HG03159 (cell line): ENCODE data around the gene RFX5.
"Not testable (repeated sequence)": the region's sequence is repeated elsewhere in the genome, so short reads cannot be mapped to it uniquely, and the experiment has no call there.

Experiments
- ATAC-seq: cut with Tn5 transposase; IDR thresholded peaks from one replicate; pipeline ENCODE4 v1.9.1; 2021; ENCODE audit warnings: mild to moderate bottlenecking, moderate library complexity; ENCODE audit not compliant: unreplicated experiment

RFX5 gene

DNA sequence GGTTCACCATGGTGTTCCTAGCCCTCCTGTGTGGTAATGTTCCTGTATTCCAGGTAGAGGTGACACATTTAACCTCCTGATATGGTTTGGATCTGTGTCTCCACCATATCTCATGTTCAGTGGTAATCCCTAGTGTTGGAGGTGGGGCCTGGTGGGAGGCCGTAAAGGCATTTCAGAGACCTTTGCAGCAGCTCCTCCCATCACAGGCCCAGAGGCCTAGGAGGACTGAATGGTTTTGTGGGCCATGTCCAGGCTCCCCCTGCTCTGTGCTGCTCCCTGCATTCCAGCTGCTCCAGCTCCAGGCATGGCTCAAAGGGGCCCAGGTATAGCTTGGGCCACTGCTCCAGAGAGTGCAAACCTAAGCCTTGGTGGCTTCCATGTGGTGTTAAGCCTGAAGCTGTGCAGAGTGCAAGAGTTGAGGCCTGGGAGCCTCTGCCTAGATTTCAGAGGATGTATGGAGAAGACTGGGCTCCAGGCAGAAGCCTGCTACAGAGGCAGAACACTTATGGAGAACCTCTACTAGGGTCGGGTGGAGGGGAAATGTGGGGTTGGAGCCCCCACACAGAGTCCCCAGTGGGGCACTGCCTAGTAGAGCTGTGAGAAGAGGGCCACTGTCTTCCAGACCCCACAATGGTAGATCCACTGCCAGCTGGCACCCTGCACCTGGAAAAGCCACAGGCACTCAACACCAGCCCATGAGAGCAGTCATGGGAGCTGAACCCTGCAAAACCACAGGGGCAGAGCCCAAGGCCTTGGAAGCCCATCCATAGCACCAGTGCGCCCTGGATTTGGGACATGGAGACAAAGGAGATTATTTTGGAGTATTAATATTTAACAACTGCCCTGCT, 15.5 kb upstream of the RFX5 start:
- no peak for ATAC-seq

DNA sequence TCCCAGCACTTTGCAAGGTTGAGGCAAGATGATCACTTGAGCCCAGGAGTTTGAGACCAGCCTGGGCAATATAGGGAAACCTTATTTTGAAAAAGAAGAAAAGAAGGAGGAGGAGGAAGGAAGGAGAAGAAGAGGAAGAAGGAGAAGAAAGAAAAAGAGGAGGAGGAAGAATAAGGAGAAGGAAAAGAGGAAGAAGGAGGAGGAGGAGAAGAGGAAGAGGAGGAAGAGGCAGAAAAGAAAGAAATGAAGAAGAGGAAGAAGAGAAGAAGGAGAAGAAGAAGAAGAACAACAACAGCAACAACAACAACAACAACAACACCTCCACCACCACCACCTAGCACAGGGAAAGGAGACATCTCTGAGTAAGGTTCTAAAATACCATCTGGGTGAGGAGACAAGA, 14.8 kb upstream of the RFX5 start:
- no peak for ATAC-seq

DNA sequence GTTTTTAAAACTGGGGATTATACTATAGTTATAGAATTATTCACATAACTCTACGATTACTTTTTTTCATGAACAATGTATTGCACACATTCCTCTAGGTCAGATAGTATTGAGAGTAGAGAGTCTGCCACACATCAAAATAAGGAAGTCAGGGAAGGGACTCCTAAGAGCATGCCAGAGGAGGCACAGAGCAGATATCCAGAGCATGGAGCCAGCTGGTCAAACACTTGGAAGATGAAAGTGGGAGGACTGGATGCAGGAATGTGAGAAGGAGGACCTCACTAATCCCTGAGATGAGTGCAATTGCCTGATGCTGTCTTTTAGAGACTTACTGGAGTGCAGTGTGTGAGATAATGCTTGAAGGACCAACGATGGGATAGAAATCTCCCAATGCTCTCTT, 9.6 kb upstream of the RFX5 start:
- no peak for ATAC-seq

DNA sequence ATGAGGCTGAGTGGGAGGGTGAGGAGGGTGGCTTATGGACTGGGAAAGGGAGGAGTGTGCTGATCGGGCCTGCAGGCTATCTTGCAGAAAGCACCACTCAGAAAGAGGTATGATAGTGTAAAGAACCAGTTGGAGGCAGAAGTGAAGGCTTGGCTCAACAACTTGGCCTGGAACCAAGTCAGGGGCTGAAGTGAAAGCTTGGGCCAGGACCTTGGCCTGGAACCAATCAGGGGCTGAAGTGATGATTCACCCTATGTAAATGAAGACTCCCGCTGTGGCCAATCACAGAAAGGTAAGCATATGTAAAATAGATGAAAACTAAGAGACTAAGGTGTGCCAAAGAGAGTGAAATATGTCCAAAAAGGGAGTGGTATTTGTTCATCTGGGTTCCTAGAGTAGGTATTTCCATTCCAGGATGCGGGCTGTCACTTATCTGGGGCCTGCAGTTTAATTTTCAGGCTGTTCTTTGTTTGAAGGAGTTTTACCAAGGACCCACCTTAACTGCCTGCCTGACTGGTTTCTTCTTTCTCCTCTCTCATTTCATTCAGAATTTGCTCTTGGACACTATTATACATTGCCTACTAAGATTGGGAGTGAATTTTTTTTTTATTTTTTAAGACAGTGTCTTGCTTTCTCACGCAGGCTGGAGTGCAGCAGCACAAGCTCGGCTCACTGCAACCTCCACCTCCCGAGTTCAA, 5.1 kb upstream of the RFX5 start:
- ATAC-seq: no peak

GRCh38 chr1:151350323-151350722, 3.3 kb upstream of the RFX5 start:
- ATAC-seq: not testable (repeated sequence)

DNA sequence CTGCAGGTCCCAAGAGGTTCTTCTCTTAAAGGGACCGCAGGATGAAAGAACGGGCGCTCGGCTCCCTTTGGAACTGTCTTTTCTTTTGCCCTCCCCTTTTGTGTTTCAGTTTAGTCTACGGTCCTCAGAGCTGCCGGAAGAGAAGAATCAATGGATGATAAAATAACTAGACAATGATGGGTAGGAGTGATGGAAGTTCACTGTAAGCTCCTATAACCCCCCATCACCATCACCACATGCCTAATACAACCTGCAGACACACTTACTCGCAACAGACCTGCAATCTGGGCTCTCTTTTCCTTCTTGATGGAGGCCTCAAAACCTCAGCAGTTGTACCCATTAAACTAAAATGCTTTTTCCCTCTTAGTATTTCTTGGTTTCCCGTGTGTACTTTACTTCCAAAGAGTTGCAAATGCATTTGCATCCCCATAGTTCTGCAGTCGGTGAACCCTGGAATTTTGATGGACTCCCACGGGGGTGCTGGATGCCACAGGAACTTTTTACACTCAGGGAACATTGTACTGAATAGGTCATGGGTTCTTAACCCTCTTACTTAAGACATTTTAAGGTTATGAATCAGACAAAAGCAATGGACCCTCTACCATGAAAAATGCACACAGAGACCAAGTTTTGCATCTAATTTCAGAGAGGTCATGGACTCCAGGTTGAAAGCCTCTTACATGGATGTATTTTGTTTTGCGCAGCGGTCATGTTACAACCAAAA, 633 bp upstream of the RFX5 start:
- peak; percentile 4 for ATAC-seq

- no peak for ATAC-seq
Measured at GRCh38 chr1:151346082-151346768, 827 bp downstream of the RFX5 start.

- no peak for ATAC-seq
Measured at GRCh38 chr1:151344291-151344690, 2.8 kb downstream of the RFX5 start.

GRCh38 chr1:151343587-151343986, 3.5 kb downstream of the RFX5 start:
- ATAC-seq: no peak

DNA sequence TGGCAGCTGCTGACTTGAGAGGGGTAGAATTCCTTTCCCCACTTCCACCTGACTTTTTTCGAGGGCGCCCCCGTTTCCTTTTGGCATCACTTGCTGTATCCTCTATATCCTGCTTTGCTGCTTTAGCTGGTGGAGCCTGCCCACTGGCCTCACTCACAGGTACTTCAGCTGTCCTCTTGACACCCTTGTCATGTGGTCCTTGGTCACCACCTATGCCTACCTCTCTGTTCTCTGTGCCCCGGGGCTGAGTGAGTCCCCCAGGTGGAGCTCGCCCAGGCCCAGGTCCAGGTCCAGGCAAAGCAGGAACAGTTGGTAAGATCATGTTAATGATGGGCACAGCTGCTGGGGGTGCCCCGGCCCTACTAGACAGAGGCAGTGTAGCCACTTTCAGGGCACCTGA, 4.5 kb downstream of the RFX5 start:
- no peak for ATAC-seq

DNA sequence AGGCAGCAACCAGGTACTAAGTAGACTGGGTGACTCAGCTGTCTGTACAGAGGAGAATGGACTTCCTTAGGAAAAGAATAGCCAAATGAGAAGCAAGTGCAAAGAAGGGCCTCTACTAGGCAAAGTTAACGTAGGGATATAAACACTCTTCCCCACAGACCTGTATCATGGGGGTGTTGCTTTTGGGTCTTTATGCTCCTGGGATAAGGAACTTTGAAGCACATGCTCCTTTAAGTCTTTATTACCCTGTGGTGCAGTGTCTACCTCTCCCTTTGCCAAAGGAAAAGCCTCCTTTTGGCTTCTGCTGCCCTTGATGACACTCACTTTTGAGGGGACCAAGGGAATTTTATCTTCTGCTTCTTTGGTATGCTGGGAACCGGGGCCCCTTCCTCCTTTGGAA, 5.0 kb downstream of the RFX5 start:
- ATAC-seq: no peak

DNA sequence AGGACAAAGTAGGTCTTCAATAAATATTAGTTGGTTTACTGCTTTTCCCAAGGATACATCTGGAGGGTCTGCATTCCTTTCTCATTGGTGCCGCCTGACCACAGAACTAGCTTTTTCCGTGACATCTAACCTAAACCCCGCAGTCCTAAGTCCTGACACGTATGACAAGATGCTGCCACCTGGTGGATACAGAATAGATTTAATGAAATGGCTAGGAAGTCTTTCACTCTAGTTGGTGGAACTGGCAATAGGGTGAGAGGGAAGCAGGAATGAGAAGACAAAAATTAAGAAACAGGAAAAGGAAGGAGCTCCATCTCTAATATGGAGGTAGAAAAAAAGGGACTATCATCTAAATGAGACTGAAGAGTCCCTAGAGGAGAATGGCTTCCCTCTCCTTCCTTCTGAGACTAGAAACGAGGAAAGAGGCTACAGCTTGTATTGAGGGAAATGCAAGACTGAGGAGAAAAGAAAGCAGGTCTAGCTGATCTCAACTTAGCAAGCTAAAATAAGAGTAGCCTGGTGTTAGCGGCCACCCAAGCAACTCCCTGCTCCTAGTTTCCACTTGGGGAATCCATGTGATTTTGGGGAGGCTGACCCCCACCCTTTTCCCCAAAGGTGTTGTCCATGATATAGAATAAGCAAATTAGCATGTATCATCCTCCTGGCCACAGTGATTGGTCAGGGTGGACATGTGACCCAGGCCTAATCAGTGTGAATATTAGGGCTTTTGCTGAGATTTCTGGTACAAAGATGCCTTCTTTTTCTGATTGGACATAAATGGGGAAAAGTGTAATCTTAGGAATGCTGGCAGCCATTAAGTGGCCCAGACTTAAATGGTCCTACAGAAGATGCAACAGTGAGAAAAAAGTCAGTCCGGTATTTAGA, 5.9 kb downstream of the RFX5 start:
- no peak for ATAC-seq

DNA sequence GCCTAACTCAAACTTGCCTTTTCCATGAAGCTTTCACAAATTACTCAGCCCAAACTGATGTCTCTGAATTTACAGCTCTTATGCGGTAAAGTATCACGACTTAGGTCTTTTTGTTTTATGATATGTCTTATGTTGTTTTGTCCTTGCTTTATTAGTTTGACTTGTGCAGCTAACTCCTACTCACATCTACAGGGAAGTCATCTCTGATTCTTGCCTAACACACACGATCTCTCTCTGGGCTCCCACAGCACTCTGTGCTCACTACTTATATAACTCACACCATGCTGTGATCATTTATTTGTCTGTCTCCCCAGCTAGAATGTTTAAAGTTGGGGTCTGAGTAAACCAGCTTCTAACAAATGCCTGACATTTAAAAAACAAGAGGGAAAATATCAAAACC, 10.5 kb downstream of the RFX5 start:
- no peak for ATAC-seq

DNA sequence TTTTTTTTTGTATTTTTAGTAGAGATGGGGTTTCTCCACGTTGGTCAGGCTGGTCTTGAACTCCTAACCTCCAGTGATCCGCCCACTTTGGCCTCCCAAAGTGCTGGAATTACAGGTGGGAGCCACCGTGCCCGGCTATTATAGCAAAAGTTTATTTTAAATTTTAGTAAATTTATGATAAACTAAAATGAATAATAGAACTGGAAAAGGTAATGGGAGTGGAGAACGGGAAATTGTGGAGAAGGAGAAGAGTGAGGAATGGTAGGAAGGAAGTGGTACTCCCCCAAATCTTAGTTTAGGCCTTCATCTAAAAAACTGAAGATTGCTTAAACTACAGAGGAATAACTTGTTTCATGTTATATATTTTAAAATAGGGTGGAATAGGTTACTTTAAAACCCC, 12.2 kb downstream of the RFX5 start:
- ATAC-seq: no peak

GRCh38 chr1:151327903-151328674, 19.0 kb downstream of the RFX5 start:
- ATAC-seq: no peak

- ATAC-seq: peak; percentile 74
Measured at GRCh38 chr1:151327223-151327902, 19.7 kb downstream of the RFX5 start, which contains the start of gene PI4KB. Gene PI4KB, minus strand, starts transcription at chr1:151327416. Its CDS starts 10,935 bp downstream, at chr1:151316481.

DNA sequence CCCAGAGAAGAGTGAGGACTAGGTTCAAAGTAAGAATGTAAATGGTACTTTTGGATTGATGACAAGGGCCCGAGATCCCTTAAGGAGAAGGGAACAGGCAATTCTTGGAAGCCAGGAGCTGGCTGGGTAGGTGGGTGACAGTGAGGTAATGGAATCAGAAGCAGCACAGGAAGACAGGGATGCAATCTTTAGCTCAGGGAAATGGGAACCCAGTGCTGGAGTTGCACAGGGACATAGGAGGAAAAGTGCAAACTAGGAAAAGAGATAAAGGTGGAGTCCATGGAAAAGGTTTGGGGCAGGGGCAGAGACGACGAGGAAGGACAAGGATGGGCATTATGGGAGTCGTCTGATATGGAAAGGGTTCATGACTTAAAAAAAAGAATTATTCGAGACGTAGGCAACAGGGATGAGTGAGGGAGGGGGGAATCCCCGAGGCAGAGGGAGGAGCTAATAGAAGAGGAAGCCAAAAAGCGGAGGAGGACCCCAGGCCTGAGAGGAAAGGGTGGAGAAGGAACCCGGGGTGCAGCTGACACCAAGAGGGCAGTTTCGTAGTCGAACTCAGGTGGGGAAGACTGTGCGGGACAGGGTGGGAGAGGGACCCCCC, 20.3 kb downstream of the RFX5 start:
- ATAC-seq: peak; percentile 49
